B cell (primary cell): ENCODE results near the gene DOCK4. TPM values are rescaled to one million over a fixed set of nuclear protein-coding genes. Genes with fewer than 3 reads are reported as not detected.

ENCODE experiments used
- ATAC-seq: fragments of 200-7000 bp; cut with Tn5 transposase; one replicate; pipeline ENCODE4 v1.10.0; 2021; ENCODE audit warnings: low read depth, mild to moderate bottlenecking, moderate number of reproducible peaks, moderate library complexity
- CTCF ChIA-PET: fragments of 350-600 bp; sonication (Branson Sonifier 250); formaldehyde crosslinking; loops from one replicate; lab custom pipeline; 2021; ENCODE audit warnings: antibody characterized with exemption, inconsistent platforms; lab: Charles Lee
- POLR2A ChIA-PET: fragments of 350-600 bp; sonication (Branson Sonifier 250); formaldehyde crosslinking; loops from one replicate; lab custom pipeline; 2021; ENCODE audit warnings: antibody characterized with exemption; lab: Charles Lee
- DNase-seq: peaks from one replicate; pipeline ENCODE4 v3.0.0; 2013
- H2AFZ ChIP-seq: 2 replicates; pipeline ENCODE4 v1.6.1; 2012; ENCODE audit warnings: mild to moderate bottlenecking, low read depth, low read length; ENCODE audit not compliant: insufficient read depth, poor library complexity, severe bottlenecking
- H3K27ac ChIP-seq, 2 donors: 1 replicate in 1 of 2; 2 replicates in 1 of 2; pipeline ENCODE4 v1.5.1; 2012 to 2013; ENCODE audit warnings: low read length in 2 of 2, mild to moderate bottlenecking in 2 of 2, moderate library complexity in 1 of 2
- H3K27me3 ChIP-seq, 4 experiments: fragments of 200-600 bp in 1 of 4; sonication (generic) in 1 of 4; replicated peaks in 1 of 4; 1 replicate in 2 of 4; 2 replicates in 2 of 4; pipeline versions ENCODE4 v1.6.1 to v1.7.0; 2013 to 2016; ENCODE audit warnings: low read length in 3 of 4, mild to moderate bottlenecking in 2 of 4, mixed read lengths in 1 of 4, moderate library complexity in 1 of 4; ENCODE audit not compliant: insufficient read depth in 4 of 4, control insufficient read depth in 3 of 4; ENCODE audit errors: control extremely low read depth in 1 of 4
- H3K36me3 ChIP-seq, 2 experiments: replicated peaks in 1 of 2; 1 replicate in 1 of 2; 2 replicates in 1 of 2; pipeline versions ENCODE4 v1.6.1 to v1.7.1; 2013; ENCODE audit warnings: low read length in 1 of 2; ENCODE audit not compliant: insufficient read depth in 2 of 2, control insufficient read depth in 1 of 2; ENCODE audit errors: control extremely low read depth in 1 of 2, extremely low read depth in 1 of 2
- H3K4me1 ChIP-seq, 2 donors: fragments of 200-600 bp in 1 of 2; sonication (generic) in 1 of 2; 1 replicate in 1 of 2; 2 replicates in 1 of 2; pipeline versions ENCODE4 v1.5.1 to v1.6.1; 2013 to 2017; ENCODE audit warnings: low read length in 2 of 2; ENCODE audit not compliant: control insufficient read depth in 2 of 2, insufficient read depth in 2 of 2
- H3K4me2 ChIP-seq: replicated peaks from 2 replicates; pipeline ENCODE3; 2012; ENCODE audit warnings: mild to moderate bottlenecking, low read depth, low read length; ENCODE audit not compliant: poor library complexity, severe bottlenecking
- H3K4me3 ChIP-seq, 5 experiments: fragments of 200-600 bp in 1 of 5; sonication (generic) in 1 of 5; 1 replicate in 3 of 5; 2 replicates in 2 of 5; pipeline versions ENCODE4 v1.5.1 to v1.7.0; 2011 to 2016; ENCODE audit warnings: low read length in 4 of 5, mild to moderate bottlenecking in 4 of 5, low read depth in 2 of 5, control low read depth in 1 of 5, moderate library complexity in 1 of 5; ENCODE audit not compliant: insufficient read depth in 1 of 5; ENCODE audit errors: control extremely low read depth in 1 of 5, extremely low read depth in 1 of 5
- H3K79me2 ChIP-seq: fragments of 200-600 bp; sonication (generic); one replicate; pipeline ENCODE4 v1.6.0; 2016; ENCODE audit warnings: low read length; ENCODE audit not compliant: control insufficient read depth, insufficient read depth
- H3K9ac ChIP-seq: fragments of 200-600 bp; sonication (generic); 2 replicates; pipeline ENCODE4 v1.6.1; 2017; ENCODE audit warnings: mild to moderate bottlenecking, low read length, moderate library complexity
- H3K9me3 ChIP-seq, 3 donors: one replicate each; pipeline versions ENCODE4 v1.6.1 to v1.7.1; 2013; ENCODE audit warnings: low read length in 2 of 3; ENCODE audit not compliant: control insufficient read depth in 2 of 3, insufficient read depth in 1 of 3; ENCODE audit errors: control extremely low read depth in 1 of 3
- H4K20me1 ChIP-seq: 2 replicates; pipeline ENCODE4 v1.6.0; 2012; ENCODE audit warnings: mild to moderate bottlenecking, low read length; ENCODE audit not compliant: insufficient read depth, control insufficient read depth, poor library complexity, severe bottlenecking
- H3K27ac Mint-ChIP-seq: one replicate; pipeline ENCODE4 v1.8.0; 2021; ENCODE audit warnings: mixed read lengths
- H3K27me3 Mint-ChIP-seq: one replicate; pipeline ENCODE4 v1.8.0; 2021; ENCODE audit warnings: mixed read lengths
- H3K4me1 Mint-ChIP-seq: one replicate; pipeline ENCODE4 v1.8.0; 2021; ENCODE audit warnings: mixed read lengths
- H3K4me3 Mint-ChIP-seq: one replicate; pipeline ENCODE4 v1.8.0; 2021; ENCODE audit warnings: mixed read lengths
- H3K9me3 Mint-ChIP-seq: one replicate; pipeline ENCODE4 v1.8.0; 2022; ENCODE audit warnings: mixed read lengths; ENCODE audit not compliant: insufficient read depth
- EZH2 ChIP-seq: IDR thresholded peaks from 2 replicates; pipeline ENCODE4 v1.6.1; 2012; ENCODE audit warnings: borderline replicate concordance, low read depth, mild to moderate bottlenecking, moderate library complexity, low read length; ENCODE audit not compliant: insufficient read depth, poor library complexity, severe bottlenecking
- WGBS: methylation state at CpG from one replicate; pipeline ENCODE4 v1.1.5; 2013; ENCODE audit warnings: missing lambda C conversion rate; ENCODE audit not compliant: insufficient coverage; 5-methylcytosine and 5-hydroxymethylcytosine counted together
- intact Hi-C: fragments of 100-400 bp; cut with micrococcal nuclease; formaldehyde crosslinking; loops from one replicate; pipeline ENCODE4 v1.10.0; 2022
- polyA plus RNA-seq: library from polyadenylated mRNA; depleted of rRNA; stranded (reverse); fragments of >200 nt; gene quantifications from 2 replicates; pipeline ENCODE4 v1.2.3, GENCODE V29; 2012
- total RNA-seq, 2 donors: library from RNA; stranded (reverse); fragments of 120-200 nt in 1 of 2; gene quantifications; 1 replicate in 1 of 2; 2 replicates in 1 of 2; pipeline versions ENCODE4 v1.2.3 to v1.2.4, GENCODE V29; 2013 to 2022
- TF ChIP-seq, protein P1 (sequence below): fragments of 200-600 bp; IDR thresholded peaks from one replicate; pipeline ENCODE4 v1.8.0; 2022; ENCODE audit warnings: antibody characterized with exemption, mild to moderate bottlenecking

The DOCK4 gene
- total and polyA plus RNA-seq, 2 donors (not counting 1 experiment from before 2014, with no cell fraction given): 0.03 to 4.1 TPM

DNA sequence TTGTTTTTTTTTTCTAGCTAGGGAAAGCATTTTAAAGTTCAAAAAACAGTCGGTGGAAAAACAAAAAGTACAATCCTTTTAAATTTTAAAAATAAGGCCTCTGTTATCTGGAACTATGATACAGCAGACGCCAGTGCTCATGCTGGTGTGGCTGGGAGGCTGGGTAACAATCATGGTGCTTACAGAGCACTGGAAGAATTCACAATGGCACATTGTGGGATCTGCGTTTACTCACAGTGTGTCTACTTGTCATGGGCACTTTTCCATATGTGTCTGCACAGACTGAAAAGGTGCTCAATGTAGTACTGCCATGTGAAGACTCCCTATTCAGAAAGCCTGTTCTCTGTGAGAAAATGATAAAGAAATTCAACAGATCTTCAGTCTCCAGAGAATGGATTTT lies 365.7 kb downstream of the DOCK4 start:
- Mint-ChIP-seq H3K4me1 (no peaks in the 10 kb centered on the region), H3K27me3 (no peaks in the 10 kb centered on the region), H3K4me3 (no peak overlapping the region), H3K9me3 (no peaks in the 10 kb centered on the region), H3K27ac (no peak overlapping the region)
- H2AFZ ChIP-seq: no peak overlapping the region
- CTCF ChIA-PET: no interaction called here
- no peak overlapping the region for H3K9ac ChIP-seq
- ATAC-seq (no peak), DNase-seq (no peak)
- H3K4me1 ChIP-seq: no peaks in the 10 kb centered on the region
- intact Hi-C loops: no loop called here
- no peaks in the 10 kb centered on the region for H3K27me3 ChIP-seq
- no peaks in the 10 kb centered on the region for H4K20me1 ChIP-seq
- no peaks in the 10 kb centered on the region for H3K9me3 ChIP-seq
- no peak overlapping the region for H3K27ac ChIP-seq
- H3K4me3 ChIP-seq: no peak overlapping the region
- no peak overlapping the region for H3K4me2 ChIP-seq
- WGBS: 100% methylated on average over 2 of the region's 3 CpGs
- POLR2A ChIA-PET: no interaction called here
- H3K36me3 ChIP-seq: no peaks in the 10 kb centered on the region
- no peaks in the 10 kb centered on the region for H3K79me2 ChIP-seq
- TF ChIP-seq, protein P1, sequence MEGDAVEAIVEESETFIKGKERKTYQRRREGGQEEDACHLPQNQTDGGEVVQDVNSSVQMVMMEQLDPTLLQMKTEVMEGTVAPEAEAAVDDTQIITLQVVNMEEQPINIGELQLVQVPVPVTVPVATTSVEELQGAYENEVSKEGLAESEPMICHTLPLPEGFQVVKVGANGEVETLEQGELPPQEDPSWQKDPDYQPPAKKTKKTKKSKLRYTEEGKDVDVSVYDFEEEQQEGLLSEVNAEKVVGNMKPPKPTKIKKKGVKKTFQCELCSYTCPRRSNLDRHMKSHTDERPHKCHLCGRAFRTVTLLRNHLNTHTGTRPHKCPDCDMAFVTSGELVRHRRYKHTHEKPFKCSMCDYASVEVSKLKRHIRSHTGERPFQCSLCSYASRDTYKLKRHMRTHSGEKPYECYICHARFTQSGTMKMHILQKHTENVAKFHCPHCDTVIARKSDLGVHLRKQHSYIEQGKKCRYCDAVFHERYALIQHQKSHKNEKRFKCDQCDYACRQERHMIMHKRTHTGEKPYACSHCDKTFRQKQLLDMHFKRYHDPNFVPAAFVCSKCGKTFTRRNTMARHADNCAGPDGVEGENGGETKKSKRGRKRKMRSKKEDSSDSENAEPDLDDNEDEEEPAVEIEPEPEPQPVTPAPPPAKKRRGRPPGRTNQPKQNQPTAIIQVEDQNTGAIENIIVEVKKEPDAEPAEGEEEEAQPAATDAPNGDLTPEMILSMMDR: no peak
- TF ChIP-seq EZH2: no peak

DNA sequence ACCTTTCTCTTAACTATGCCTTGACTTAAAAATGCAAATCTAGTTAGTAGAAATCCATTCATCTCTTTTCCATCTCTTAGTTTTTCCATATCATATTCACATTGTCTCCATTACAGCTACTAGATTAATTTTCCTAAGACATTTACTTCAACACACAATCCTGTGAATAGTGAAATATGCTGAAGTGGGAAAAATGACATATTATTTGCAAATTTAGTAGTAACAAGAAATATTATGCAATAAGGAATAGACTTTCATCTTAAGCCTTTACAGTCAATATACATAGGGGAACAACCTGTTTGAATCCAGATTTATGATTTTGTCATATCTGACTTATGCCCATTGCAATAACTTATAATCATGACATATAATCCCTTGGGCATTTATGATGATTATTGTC lies 366.9 kb downstream of the DOCK4 start:
- Histone ChIP-seq H2AFZ (no peak overlapping the region), H3K27me3 (no peaks in the 10 kb centered on the region), H3K9me3 (no peaks in the 10 kb centered on the region), H3K4me3 (no peak overlapping the region), H4K20me1 (no peaks in the 10 kb centered on the region), H3K27ac (no peak overlapping the region), H3K79me2 (no peaks in the 10 kb centered on the region), H3K4me1 (no peaks in the 10 kb centered on the region), H3K36me3 (no peaks in the 10 kb centered on the region), H3K9ac (no peak overlapping the region), H3K4me2 (no peak overlapping the region)
- Mint-ChIP-seq H3K4me1 (no peaks in the 10 kb centered on the region), H3K9me3 (no peaks in the 10 kb centered on the region), H3K27ac (no peak overlapping the region), H3K4me3 (no peak overlapping the region), H3K27me3 (no peaks in the 10 kb centered on the region)
- intact Hi-C loops: no loop called here
- POLR2A ChIA-PET: no interaction called here
- DNase-seq (no peak), ATAC-seq (no peak)
- CTCF ChIA-PET: no interaction called here
- TF ChIP-seq, protein P1: no peak
- no peak for TF ChIP-seq EZH2
